GM19023 (cell line): ENCODE data around the gene CDH6.

Experiments used
- ATAC-seq: cut with Tn5 transposase; IDR thresholded peaks from one replicate; pipeline ENCODE4 v1.9.1; 2021; ENCODE audit warnings: mild to moderate bottlenecking, moderate library complexity; ENCODE audit not compliant: unreplicated experiment

Gene CDH6

GRCh38 chr5:31244921-31245320, 51.4 kb downstream of the CDH6 start:
- no peak for ATAC-seq

GRCh38 chr5:31247381-31247780, 53.9 kb downstream of the CDH6 start:
- ATAC-seq: no peak

GRCh38 chr5:31250201-31250600, 56.7 kb downstream of the CDH6 start:
- ATAC-seq: no peak

GRCh38 chr5:31251032-31251431, 57.5 kb downstream of the CDH6 start:
- no peak for ATAC-seq

GRCh38 chr5:31255041-31255440, 61.6 kb downstream of the CDH6 start:
- ATAC-seq: no peak

- no peak for ATAC-seq
Observed at GRCh38 chr5:31268256-31268655, 74.8 kb downstream of the CDH6 start.

GRCh38 chr5:31268686-31269085, 75.2 kb downstream of the CDH6 start:
- ATAC-seq: no peak

- ATAC-seq: no peak
Observed at GRCh38 chr5:31269259-31269658, 75.8 kb downstream of the CDH6 start.

- ATAC-seq: no peak
Observed at GRCh38 chr5:31270396-31270795, 76.9 kb downstream of the CDH6 start.

GRCh38 chr5:31271567-31271966, 78.1 kb downstream of the CDH6 start:
- ATAC-seq: no peak

- ATAC-seq: no peak
Observed at GRCh38 chr5:31273161-31273560, 79.7 kb downstream of the CDH6 start.

- ATAC-seq: no peak
Observed at GRCh38 chr5:31273631-31274378, 80.3 kb downstream of the CDH6 start.

GRCh38 chr5:31280210-31280609, 86.7 kb downstream of the CDH6 start:
- ATAC-seq: no peak

GRCh38 chr5:31283326-31283725, 89.8 kb downstream of the CDH6 start:
- ATAC-seq: no peak

GRCh38 chr5:31285025-31285424, 91.5 kb downstream of the CDH6 start:
- no peak for ATAC-seq

GRCh38 chr5:31287985-31288384, 94.5 kb downstream of the CDH6 start:
- ATAC-seq: no peak

- ATAC-seq: no peak
Observed at GRCh38 chr5:31289429-31289828, 95.9 kb downstream of the CDH6 start.

GRCh38 chr5:31291323-31291854, 97.9 kb downstream of the CDH6 start:
- no peak for ATAC-seq

- ATAC-seq: no peak
Observed at GRCh38 chr5:31300501-31300900, 107.0 kb downstream of the CDH6 start.

GRCh38 chr5:31301833-31302232, 108.3 kb downstream of the CDH6 start:
- ATAC-seq: no peak

GRCh38 chr5:31303688-31304087, 110.2 kb downstream of the CDH6 start:
- ATAC-seq: no peak

- ATAC-seq: no peak
Observed at GRCh38 chr5:31317665-31318064, 124.2 kb downstream of the CDH6 start.

GRCh38 chr5:31319335-31319734, 125.8 kb downstream of the CDH6 start:
- no peak for ATAC-seq
